Forelimb muscle (tissue), 1 donor: ENCODE data around the gene ANAPC13. TPM values are rescaled to one million over a fixed set of nuclear protein-coding genes. Genes with fewer than 3 reads are reported as not detected.

ENCODE experiments used
- DNase-seq: peaks from one replicate; pipeline ENCODE4 v3.0.0-alpha.2; 2013; ENCODE audit warnings: low read depth
- polyA plus RNA-seq: library from polyadenylated mRNA; unstranded; fragments of 120-200 nt; gene quantifications from one replicate; pipeline ENCODE4 v1.2.1, GENCODE V29; 2013; ENCODE audit not compliant: insufficient read length

The ANAPC13 gene
- polyA plus RNA-seq, 1 donor: 59.3 TPM

DNA sequence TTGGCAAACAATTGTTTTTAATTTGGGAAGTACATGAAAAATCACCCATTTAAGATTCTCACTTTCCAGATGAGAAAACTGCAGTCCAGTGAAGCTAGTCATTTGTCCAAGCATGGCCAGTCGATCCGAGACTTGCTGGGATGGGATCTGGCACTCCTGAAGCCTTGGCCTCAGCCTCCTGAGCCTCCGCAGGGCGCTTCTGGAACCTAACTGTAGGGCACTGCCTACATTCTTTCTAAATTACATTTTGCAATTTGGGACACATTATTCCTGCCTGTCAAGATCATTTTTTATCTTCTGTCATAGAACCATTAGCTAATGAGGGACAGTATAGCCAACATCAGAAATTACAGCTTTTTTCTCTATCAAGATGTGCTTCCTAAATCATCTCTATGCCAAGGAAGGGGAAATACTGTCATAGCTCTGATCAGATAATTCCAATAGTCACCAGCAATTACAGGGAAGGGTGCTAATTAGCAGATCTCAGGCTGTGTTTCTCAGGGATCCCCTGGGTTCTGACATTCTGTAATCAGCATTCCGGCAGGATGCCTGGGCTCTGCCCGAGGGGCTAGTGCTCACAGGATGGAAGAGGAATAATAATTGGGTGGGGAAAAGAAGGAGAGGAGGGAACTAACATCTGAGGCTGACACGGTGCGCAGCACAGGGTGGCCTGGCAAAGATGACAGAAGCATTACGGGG, 28.3 kb downstream of the ANAPC13 start:
- no peak for DNase-seq

DNA sequence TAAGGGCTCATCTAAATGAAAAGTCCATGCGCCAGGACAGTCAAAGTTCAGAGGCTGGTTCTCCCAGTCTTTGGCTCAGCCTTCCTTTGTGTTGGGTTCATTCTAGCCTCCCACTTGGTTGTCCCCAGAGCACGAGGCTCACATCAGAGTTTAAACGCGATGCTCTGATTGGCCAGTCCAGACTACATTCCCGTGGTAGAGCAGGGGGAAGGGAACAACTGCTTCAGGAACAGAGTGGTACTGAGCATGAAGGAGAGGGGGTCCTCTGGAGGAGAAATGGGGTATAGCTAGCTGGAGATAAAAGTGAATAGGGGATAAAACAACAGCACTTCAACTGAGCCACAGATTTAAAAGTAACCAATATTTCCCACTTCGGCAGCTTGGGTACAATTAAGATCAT, 32.2 kb downstream of the ANAPC13 start:
- DNase-seq: no peak

DNA sequence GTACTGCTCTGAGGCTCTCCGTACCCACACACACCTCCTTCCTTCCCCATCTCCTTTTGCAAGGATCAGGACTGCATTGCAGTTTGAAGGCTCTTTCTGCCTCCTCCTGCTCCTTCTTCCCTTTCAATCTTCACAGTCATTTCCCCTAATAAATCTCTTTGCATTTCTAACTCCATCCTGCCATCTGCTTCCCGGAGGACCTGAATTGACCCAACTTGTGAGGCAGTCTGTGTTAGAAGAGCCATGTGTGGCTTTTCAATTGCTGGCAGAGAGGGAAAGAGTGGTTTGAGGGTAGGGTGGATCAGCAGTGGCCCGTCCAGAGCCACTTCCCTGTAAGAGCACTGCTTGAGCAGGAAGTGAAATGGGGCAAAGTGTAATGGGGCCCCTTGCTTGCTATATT, 35.8 kb downstream of the ANAPC13 start:
- no peak for DNase-seq

DNA sequence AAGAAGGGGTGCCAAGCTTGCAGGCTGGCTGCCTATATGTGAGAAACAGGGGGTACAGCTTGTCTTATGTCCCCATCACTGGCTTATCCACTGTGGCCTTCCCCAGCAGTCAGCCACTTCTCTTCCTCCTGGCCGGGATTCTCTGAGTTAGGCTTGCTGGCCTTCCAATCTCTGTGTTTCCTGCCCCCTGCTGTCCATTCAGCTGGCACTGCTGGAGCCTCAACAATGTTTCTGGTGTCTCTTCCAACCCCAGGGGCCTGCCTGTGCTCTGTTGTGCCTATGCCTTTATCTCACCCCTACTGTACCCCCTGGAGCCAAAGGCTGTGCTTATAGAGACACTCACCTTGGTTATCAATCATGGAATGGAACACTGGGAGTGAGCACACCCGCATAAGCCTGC, 36.5 kb downstream of the ANAPC13 start:
- no peak for DNase-seq

DNA sequence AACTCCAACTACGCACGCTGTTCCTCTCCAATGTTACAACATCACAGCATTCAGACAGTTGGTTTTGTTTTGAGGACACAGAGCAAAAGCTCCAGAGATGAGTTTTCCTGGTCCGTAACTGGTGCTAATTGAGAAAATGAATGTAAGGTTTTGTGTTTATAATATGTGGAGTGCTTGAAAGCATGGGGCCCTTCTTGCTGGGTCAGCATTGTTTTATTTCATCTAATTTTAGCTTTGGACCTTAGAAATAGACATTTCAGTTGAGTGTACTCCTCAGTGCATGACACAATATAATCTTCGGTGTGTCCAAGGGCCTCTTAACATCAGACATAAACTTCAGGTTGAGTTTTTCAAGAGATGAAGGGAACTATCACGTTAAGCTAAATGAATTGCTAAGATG, 37.1 kb downstream of the ANAPC13 start:
- DNase-seq: no peak

DNA sequence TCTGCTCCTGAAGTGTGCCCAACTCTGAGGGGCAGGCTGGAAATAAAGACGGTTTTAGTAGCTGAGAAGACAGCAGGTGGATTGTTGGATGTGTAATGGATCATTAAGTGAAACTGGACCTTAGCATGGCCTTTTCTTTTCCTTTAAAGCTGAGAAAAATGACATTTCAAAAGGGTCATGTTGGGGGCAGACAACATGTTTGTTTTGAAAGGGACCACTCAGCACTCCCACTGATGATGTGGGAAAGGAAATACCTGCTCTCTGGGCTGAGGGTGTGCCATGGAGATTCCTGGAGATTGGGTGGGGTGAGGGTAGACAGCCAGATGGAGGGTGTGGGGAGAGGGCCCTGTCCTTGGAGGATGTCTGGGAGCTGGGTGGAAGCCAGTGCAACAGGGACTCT, 38.4 kb downstream of the ANAPC13 start:
- DNase-seq: no peak

DNA sequence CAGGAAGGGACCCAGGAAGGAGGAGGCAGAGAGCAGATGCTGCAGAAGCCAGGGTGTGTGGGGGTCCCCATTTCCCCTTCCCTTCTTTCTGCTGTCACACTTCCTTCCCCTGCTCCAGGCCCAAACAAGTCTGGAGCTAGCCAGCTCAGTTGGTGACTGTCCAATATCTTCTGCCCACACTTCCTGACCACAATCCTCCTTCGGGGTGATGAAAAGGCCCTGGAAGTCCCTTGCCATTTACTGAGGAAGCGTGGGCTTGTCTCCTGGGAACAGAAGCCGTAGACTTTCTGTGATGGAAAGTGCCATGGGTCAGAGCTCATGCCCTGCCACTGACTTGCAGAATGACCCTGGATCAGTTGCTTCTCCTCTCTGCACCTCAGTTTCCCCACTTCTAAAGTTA, 39.0 kb downstream of the ANAPC13 start:
- DNase-seq: no peak

DNA sequence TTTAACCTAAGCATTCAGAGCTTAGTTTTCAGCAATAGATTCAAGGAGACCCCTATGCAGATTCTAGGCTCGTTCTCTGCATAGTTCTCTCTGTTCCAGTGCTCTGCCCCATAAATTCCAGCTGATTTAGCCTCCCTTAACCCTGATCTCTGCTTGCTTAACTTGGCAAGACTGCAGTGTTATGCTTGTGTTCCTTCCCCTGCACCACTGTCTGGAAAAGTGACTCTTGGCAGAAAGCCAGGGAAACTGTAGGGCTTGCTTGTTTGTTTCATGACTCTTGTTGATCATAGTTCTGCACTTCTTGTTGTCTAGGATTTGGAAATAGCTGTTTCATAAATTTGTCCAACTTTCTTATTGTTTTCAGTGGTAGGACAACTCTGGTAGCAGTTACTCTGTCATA, 40.1 kb downstream of the ANAPC13 start:
- DNase-seq: no peak

DNA sequence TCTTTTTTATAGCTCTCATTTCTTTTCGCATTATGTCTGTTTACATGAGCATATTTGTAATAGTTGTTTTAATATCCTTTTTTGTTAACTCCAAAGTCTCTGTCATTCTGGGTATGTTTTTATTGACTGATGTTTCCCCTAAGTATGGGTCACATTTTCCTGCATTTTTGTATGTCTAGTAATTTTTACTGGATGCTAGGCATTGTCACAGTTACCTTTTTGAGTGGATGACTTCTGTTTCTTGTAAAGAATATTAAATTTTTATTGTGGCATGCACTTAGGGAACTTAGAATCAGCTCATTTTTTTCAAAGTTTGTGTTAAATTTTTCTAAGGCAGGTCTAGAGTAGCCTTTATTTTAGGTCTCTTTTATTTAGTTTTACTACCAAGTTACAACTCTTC, 40.7 kb downstream of the ANAPC13 start:
- DNase-seq: no peak

DNA sequence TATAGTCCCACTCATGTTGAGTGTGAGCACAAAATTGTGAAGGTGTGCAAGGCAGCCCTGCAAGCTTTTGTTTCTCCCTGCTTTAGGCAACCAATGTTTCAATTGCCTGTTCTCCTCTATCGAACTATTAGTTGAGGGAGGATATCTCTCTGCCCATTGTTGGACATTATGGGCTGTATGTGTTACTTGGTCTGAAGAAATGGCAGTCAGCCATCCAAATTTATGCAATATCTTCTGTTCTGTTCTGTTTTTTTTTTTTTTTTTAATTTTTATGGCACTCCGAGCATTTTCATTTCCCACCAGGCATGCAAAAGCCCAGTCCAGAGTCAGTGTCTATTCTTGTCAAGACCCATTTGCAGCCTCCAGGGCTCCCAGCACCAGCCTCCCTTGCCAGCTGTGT, 44.0 kb downstream of the ANAPC13 start:
- DNase-seq: no peak

DNA sequence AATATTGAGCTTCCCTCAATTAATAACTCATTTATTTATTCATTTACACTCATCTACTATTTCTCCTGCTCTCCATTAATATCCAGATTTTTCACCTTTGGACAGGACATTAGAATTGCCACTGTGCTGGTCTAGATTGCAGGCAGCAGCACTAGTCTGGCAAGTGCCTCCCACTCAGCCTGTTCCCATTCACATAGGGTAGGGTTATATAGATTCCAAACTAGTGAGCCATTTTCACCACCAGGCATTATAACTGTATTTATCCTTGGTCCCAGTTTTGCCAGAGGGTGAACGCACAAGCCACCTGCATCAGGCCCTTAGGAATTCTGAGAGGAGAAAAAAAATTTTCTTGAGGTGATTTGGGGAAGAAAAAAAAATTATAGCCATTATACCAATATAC, 44.5 kb downstream of the ANAPC13 start:
- DNase-seq: no peak

DNA sequence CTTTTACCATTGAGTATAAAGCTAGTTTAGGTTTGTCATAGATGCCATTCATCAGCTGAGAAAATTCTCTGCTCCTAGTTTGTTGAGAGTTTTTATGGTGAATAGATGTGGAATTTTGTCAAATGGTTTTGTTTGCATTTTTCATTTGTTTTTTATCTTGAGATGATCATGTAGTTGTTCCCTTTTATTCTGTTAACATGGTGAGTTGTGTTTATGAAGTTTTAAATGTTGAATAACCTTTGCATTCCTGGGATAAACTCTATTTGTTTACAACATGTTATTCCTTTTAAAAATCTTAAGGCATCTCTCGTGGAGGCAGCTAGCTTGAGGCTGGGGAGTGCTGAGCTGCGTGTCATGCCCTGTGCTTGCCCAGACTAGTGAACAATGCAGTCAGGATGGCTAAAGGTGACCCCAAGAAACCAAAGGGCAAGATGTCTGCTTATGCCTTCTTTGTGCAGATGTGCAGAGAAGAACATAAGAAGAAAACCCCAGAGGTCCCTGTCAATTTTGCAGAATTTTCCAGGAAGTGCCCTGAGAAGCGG, 48.5 kb downstream of the ANAPC13 start:
- DNase-seq: no peak

DNA sequence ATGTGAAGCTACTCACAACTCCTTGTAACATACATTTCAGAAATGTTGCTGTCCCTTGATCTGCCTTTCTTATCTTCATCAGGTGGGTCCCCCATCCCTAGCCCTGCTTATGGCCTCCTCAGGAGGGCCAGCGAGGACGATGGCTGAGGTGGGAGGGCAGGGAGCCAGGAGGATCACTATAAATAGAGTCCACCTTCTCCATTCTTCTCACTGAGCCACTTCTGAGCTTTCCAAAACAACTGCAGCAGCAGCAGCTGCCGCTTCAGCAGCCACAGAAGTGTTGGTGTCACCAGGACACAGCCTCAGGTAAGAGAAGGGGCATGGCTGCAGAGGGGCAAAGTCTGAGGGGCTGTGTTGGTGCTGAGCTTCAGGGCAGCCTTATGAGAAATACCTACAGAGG, 53.5 kb downstream of the ANAPC13 start:
- no peak for DNase-seq

DNA sequence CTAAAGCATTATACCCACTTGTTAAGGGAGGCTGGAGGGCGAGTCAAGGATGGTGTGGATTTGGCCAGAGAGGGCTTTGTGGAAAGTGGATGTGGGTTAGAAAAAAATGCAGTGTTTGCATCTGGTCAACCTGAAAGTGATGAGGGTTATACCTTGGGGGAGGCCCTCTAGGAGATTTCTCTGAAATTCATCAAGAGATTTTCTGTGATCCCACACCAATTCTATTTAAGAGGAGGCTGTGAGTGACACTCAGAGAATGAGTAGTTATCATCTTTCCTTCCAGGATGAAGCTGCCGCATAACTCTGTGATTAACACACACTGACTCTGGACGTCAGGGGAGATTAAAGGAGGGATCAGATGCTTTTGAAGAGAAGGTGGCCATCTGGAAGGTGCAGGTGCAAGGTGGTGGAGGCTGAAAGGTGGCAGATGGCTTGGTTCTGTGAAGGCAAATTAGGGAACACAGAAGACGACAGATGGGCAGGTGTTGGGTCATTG, 54.8 kb downstream of the ANAPC13 start:
- no peak for DNase-seq

DNA sequence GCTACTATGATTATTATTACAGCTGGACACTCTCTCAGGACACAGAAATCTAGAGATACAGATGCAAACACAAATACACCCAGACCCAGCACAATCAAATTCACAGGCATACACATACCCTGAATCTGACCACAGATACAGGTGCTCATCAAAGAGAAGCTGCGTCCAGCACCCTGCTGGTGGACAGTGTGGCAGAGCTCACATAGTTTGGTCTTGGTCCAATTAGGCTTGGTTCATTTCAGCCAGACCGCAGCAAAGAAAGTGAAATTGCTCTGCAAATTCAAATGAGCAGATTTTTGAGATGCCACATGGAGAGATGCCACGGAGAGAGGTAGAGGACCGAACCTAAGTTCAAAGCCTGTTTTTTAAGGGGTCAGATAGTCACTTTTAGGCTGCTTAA, 55.6 kb downstream of the ANAPC13 start:
- DNase-seq: no peak

DNA sequence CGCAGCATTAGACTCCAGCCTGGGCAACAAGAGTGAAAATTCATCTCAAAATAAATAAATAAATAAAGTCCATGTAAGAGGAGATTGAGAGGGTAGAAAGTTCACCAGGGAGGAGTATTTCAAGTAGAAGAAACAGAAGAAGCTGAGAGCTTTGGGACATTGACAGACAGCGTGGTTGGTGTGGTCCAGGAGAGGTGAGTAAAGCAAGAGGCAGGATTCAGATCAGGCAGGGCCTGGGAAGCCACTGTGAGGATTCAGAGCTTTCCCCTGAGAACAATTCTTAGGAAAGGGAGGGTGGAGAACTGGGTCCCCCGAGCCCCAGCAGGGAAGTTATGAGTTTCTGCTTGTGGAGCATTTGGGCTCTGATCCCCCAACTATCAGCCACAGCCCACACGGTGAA, 57.4 kb downstream of the ANAPC13 start:
- no peak for DNase-seq

Other genes with a start within 250 kb of the ANAPC13 start
- 51.5 TPM for gene RYK, start 235.1 kb downstream of the ANAPC13 start, polyA plus RNA-seq
- gene AMOTL2, start 111.5 kb downstream of the ANAPC13 start, polyA plus RNA-seq: 38.9 TPM
- gene CEP63, start 72 bp upstream of the ANAPC13 start, polyA plus RNA-seq: 35.9 TPM
- 73.0 TPM for gene KY, start 165.0 kb upstream of the ANAPC13 start, polyA plus RNA-seq